GM19099 (cell line): ENCODE measurements around the gene C3orf22.

Experiments
- POLR2A ChIP-seq: IDR thresholded peaks from 3 replicates; pipeline ENCODE4 v1.6.1; 2011; ENCODE audit warnings: low read depth; ENCODE audit not compliant: insufficient read length; ENCODE audit errors: extremely low read depth

Gene C3orf22

GRCh38 chr3:126516936-126517290, 41.8 kb downstream of the C3orf22 start:
- no peak for TF ChIP-seq POLR2A

- TF ChIP-seq POLR2A: no peak
Observed at GRCh38 chr3:126516152-126516935, 42.4 kb downstream of the C3orf22 start.

DNA sequence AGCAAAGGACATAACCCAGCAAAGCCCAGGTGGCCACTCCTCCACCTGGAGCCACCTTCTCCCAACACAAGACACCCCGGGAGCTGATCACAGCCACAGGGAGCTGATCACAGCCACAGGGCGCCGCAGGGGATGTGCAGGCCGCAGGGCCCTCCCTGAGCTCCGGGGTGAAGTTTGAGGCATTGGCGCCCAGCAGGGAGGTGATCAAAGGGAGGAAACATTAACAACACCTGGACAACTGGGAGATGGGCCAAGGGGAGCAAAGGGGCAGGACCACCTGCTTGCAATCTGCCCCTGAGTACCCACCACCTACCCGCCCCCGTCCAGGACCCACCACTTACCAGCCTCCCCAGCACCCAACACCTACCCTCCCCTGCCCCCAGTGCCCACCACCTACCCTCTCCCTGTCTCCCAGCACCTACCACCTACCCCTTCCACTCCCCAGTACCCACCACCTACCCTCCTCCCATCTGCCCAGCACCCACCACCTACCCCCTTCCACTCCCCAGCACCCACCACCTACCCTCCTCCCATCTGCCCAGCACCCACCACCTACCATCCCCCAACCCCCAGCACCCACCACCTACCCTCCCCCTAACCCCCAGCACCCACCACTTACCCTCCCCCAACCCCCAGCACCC, 43.5 kb downstream of the C3orf22 start:
- no peak for TF ChIP-seq POLR2A

- TF ChIP-seq POLR2A: no peak
Observed at GRCh38 chr3:126514161-126514560, 44.6 kb downstream of the C3orf22 start.

DNA sequence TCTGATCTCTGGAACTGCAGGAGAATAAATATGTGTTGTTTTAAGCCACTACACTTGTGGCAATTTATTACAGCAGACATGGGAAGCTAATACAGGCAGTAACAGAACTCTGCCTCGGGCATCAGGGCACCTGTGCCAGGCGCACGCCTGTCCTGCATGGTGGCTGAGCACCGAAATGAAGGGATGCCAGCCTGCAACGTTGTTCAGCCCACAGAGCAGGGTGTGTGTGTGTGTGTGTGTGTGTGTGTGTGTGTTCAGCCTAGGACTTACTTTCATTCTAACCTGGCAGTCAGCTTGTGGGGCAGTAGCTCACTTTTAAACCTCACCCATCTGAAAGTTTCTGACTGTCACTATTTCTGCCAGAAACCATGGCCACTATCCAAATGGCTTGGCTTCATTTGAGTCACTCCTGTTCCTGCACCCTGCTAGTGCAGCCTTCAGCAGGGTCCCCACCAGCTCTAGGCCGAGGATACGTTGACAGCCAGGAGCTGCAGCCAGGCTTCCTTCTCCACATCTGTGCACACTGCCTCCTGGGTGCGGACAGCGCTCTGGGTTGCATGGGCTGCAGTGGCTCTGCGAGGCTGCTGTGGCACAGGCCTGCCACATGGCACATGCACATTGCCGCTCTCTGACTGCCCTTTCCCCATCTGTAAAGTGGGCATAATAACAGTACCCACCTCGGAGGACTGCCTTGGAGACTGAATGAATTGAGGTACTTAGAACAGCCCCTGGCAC, 45.6 kb downstream of the C3orf22 start:
- no peak for TF ChIP-seq POLR2A

GRCh38 chr3:126512026-126512425, 46.7 kb downstream of the C3orf22 start:
- TF ChIP-seq POLR2A: no peak

DNA sequence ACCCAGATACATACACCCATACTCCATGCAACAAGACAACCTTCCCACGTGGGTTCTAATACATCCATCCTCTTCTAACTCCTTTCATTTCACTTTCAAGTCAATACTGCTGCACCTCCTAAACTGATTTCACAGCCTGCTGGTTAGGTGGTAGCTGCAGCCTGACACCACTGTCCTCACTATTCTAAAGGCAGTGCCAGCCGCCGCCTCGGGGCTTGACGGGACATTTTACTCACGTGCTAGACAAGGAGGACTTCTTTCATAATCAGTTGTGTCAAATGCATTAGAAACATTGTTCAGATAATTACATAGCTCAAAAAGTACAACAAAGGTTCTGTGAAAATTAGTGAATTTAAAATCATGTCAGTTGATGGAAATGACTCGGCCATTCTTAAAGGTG, 47.4 kb downstream of the C3orf22 start:
- no peak for TF ChIP-seq POLR2A

GRCh38 chr3:126510308-126510910, 48.3 kb downstream of the C3orf22 start:
- TF ChIP-seq POLR2A: no peak

DNA sequence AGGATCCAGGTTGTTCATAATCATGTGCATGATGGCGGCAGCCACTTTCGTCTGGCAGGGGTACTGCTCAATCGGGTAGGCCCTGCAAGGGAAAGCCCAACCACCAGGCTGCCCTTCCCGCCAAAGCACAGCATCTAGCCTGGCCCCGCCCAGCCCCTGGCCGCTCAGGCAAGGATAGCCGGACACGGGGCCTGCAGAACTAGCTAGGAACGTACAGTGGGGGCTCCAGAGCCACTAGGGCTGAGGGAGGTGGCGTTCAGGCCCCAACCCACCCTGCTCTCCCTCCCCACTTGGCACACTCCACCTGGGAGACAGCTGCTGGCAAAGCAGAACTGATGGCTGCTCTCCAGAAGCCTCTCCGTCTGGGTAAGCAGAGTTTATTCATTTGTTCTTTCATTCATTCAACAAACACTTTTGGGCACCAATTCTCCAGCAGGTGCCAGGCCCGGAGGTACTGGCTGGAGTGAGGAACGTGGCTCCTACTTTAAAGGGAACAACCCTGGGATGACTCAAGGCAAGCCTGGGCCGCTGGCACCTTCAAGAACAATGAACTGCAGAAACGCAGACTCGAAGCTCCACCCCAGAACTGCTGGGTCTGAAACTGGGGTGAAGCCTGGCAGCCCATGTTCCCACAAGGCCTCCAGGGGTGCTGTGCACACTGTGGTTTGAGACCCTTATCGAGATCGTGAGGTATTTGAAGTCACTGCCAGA, 49.0 kb downstream of the C3orf22 start:
- TF ChIP-seq POLR2A: no peak

GRCh38 chr3:126508564-126508964, 50.2 kb downstream of the C3orf22 start:
- no peak for TF ChIP-seq POLR2A

DNA sequence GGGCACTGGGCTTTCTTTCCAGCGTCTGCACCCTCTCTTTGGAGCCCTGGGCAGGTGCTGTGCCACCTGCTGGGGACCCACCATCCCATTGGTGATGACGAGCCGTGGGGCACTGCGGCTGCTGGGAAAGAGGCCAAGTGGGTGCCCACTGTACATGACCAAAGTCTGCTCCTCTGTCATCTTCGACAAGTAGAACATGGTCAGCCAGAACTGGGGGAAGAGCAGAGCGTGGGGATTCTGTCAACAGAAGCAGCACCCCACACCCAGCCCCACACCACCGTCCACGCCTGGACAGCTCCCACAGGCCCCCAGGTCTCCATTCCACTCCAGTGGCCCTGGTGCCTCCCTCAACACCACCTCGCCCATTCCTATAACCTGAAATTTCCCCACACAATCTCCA, 50.8 kb downstream of the C3orf22 start:
- no peak for TF ChIP-seq POLR2A

- TF ChIP-seq POLR2A: no peak
Observed at GRCh38 chr3:126503701-126504100, 55.0 kb downstream of the C3orf22 start.

- TF ChIP-seq POLR2A: no peak
Observed at GRCh38 chr3:126502656-126503055, 56.1 kb downstream of the C3orf22 start.

- TF ChIP-seq POLR2A: no peak
Observed at GRCh38 chr3:126501736-126502135, 57.0 kb downstream of the C3orf22 start.

DNA sequence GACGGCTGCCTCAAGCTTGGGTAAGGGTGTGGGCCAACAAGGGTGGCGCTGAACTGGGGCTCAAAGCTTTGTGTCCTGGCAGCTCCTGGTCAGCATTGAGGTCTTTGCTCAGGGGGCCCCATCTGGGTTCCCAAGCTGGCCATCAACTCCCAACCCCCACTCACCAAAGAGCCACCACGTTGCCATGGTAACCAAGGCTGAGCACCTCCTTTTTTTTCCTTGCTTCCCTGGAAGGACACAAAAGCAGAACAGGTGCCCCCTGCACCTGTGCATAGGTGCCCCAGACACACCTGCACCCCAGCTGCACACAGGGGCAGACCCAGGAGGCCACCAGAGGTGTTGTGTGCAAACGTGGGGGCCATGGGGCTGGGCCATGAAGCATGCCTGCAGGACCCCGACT, 57.7 kb downstream of the C3orf22 start:
- TF ChIP-seq POLR2A: no peak
